ENCODE results near the gene GNGT1.
"Not testable (repeated sequence)": the region's sequence is repeated elsewhere in the genome, so short reads cannot be mapped to it uniquely, and the experiment has no call there.

DNA sequence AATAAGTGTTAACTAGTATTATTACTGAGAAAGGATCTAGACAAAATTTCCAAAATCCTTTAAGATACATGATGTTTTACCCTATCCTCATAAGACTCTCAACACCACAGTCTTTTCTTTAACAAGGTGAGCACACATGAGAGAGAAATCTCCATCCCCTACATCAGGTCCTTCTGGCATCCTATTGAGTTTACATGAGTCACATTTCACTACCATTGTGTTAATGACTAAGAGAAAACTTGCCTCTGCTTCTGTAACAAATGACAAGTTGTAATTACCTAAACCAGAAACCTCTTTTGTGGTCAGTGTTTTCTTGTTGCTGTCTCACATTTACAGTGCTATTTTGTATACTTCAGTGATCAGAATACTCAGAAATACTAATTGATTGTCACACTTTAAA lies 5.3 kb downstream of the GNGT1 start:
- not testable (repeated sequence) for TF ChIP-seq ARNT (IDR thresholded peaks at IDR 0.05); FOXA1 (IDR thresholded peaks at IDR 0.05); FOXM1 (IDR thresholded peaks at IDR 0.05; ENCODE audit: borderline replicate concordance)

Data from HEK293T (cell line).